ENCODE results near the gene ZNF319. TPM values are rescaled to one million over a fixed set of nuclear protein-coding genes. Genes with fewer than 3 reads are reported as not detected.
A peak's percentile ranks its signal among the peaks of the same experiment; 100 is the strongest.

The ZNF319 gene
- 1 to 10 TPM; 5.6 to 7.0 TPM for total RNA-seq

DNA sequence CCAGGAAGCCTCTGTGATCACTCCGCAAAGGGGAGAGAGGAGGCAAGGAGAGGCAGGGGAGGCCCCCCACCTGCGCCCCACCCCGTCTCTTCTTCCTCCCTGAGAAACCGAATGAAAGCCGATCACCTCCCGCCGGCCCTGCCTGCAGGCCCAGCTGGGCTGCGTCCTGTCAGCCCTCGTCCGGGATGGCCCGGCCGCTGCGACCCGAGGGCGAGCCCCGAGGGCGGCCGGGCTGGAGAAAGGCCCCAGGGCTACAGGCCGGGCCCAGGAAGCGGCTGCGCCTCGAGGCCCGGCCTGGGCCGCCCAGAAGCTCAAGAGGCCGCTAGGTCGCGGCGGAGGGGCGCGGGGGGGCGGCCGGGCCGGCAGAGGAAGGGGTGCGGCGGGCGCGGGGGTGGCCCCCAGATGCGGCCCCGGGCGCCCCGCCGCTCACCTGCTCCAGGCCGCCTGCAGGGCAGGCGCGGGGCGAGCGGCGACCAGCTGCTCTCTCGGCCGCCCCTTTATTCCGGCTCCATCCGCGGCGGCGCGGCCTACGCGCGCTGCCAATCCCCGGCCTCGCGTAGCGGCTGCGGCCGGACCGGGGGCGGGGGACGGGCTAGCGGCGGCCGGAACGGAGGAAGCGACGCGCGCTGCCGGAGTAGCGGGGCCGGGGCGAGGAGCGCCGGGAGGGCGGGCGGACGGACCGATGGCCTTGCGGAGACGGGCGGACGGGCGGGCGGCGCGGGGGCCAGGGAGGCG lies at the start of gene ZNF319:
Gene ZNF319 (minus strand): TSS at position 702 of the 735 bp plus-strand sequence. CDS start 2,407 bp downstream, outside the sequence.
- DNase-seq, result peak; percentile 41
- intact Hi-C loops (cut with micrococcal nuclease), result loop anchor here (5.0 kb wide), 1 partner anchor 103 kb away; no protein-coding TSS in a partner anchor
- no peaks in the 10 kb centered on the region for H3K27me3 Mint-ChIP-seq
- no peaks in the 10 kb centered on the region for H3K9me3 Mint-ChIP-seq
- peak; percentile 9 for ATAC-seq
- CTCF ChIA-PET, result interaction anchor here (0.9 to 4.3 kb wide), 14 partner anchors 10 to 584 kb away, joined by 3 to 36 read pairs (median 4); partner anchors contain the start of gene CFAP20
- POLR2A ChIA-PET, result interaction anchor here (0.9 to 2.4 kb wide), 6 partner anchors 97 to 393 kb away, joined by 3 to 7 read pairs (median 4); partner anchors contain the start of gene KATNB1
- H3K4me1 Mint-ChIP-seq (ENCODE audit: low read depth), result peaks cover 47% of the 10 kb centered on the region
- peak within 1 kb of the TSS; percentile 89 for H3K27ac Mint-ChIP-seq
- TF ChIP-seq, protein P1, sequence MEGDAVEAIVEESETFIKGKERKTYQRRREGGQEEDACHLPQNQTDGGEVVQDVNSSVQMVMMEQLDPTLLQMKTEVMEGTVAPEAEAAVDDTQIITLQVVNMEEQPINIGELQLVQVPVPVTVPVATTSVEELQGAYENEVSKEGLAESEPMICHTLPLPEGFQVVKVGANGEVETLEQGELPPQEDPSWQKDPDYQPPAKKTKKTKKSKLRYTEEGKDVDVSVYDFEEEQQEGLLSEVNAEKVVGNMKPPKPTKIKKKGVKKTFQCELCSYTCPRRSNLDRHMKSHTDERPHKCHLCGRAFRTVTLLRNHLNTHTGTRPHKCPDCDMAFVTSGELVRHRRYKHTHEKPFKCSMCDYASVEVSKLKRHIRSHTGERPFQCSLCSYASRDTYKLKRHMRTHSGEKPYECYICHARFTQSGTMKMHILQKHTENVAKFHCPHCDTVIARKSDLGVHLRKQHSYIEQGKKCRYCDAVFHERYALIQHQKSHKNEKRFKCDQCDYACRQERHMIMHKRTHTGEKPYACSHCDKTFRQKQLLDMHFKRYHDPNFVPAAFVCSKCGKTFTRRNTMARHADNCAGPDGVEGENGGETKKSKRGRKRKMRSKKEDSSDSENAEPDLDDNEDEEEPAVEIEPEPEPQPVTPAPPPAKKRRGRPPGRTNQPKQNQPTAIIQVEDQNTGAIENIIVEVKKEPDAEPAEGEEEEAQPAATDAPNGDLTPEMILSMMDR (IDR thresholded peaks at IDR 0.05), result no peak
- H3K4me3 Mint-ChIP-seq, result peak within 1 kb of the TSS; percentile 90
- H3K36me3 Mint-ChIP-seq (ENCODE audit: low read depth), result peaks cover 16% of the 10 kb centered on the region

DNA sequence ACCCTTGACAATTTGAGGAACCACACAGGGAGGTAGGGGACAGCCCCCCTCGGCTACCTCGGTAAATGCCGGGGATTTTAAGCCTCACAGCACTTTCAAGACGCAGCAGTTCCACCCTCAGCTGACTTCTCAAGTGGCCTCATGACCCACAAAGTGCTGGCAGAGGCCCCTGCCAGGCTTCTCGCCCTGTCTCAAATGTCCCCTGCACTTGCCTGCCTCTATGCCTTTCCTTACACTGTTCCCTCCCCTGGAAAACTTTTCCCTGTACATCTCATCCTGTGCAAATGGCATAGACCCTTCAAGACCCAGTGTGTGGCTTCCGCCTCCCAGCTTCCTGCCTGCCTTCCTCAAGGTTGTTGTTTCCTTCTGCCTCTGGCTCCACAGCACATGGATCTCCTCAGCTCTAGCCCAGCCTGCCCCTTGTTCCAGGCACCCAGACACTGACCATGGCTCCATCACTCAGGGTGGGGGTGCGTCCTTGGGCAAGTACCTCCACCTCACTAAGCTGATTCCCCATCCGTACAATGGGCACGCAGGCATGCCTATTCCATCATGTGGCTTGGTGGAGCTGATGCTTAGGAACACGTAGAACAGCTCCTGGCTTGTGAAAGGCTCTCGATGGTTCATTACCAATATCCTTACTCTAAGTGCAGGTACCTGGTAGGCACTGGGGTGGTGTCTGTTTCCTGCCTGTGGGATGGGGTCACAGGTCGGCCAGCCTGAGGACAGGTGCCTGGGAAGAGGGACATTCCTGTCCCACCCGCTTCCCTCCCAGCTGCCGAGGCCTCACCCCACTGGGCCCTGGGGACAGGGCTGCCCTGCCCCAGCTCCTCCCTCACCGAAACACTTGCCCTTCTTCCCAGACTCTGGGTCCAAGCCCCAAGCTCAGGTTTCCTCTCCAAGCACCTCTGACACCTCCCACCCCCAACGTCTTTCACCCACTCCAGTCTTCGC lies 49.0 kb upstream of the ZNF319 start:
- DNase-seq (no peak), ATAC-seq (no peak)
- H3K4me3 Mint-ChIP-seq, result no peak overlapping the region
- peaks cover 2% of the 10 kb centered on the region for H3K9me3 Mint-ChIP-seq
- intact Hi-C loops (cut with micrococcal nuclease), result no loop called here
- peaks cover 1% of the 10 kb centered on the region for H3K27me3 Mint-ChIP-seq
- H3K36me3 Mint-ChIP-seq (ENCODE audit: low read depth), result no peaks in the 10 kb centered on the region
- TF ChIP-seq, protein P1 (IDR thresholded peaks at IDR 0.05), result no peak
- CTCF ChIA-PET, result no interaction called here
- POLR2A ChIA-PET, result no interaction called here
- no peaks in the 10 kb centered on the region for H3K4me1 Mint-ChIP-seq (ENCODE audit: low read depth)
- H3K27ac Mint-ChIP-seq, result no peak overlapping the region

- intact Hi-C loops (cut with micrococcal nuclease), result no loop called here
- Mint-ChIP-seq H3K27me3 (peaks cover 1% of the 10 kb centered on the region), H3K27ac (no peak overlapping the region), H3K9me3 (peaks cover 2% of the 10 kb centered on the region), H3K4me3 (no peak overlapping the region), H3K4me1 (ENCODE audit: low read depth) (no peaks in the 10 kb centered on the region), H3K36me3 (ENCODE audit: low read depth) (no peaks in the 10 kb centered on the region)
- TF ChIP-seq, protein P1 (IDR thresholded peaks at IDR 0.05), result no peak
- ATAC-seq (no peak), DNase-seq (no peak)
- POLR2A ChIA-PET, result no interaction called here
- CTCF ChIA-PET, result interaction anchor here (1.6 kb wide), 1 partner anchor 49 kb away, joined by 5 read pairs; no protein-coding TSS in a partner anchor
These were observed 48.2 kb upstream of the ZNF319 start for GRCh38 chr16:58048494-58049231.

DNA sequence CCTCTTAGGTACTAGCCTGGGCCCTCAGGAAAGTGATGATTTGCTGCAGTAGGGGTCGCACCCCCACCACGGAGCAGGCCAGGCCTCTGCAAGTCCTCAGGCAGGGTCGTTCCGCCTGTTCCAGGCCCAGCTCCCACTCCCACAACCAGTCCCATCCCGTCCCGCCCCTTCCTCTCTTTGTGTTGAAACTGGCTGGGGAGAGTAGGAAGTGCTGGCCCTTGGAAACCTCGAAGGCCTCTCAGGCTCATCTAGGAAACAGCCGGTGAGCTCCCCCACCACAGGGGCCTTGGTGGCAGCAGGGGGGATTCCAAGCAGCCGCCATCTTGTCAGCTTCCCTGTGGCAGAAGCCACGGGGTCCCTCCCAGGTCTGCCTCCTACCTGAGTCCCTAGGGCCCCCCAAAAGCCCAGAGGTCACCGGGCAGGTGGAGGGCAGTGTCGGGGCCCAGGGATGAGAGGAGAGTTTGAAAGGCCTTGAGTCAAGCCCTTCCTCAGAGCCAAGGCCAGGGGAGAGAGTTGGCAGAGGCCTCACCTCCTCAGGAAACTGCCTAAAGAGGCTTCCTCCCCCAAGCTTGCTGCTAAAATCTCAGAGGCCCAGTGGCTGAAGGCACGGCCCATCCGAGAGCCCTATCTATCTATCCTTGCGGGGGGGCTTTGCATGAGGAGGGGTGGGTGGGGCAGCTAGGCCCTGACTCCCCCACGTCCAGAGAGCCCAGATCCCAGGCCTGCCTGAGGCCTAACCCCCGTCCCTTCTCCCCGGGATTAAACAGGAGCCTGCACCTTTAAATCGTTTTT lies 47.3 kb upstream of the ZNF319 start:
- CTCF ChIA-PET, result interaction anchor here (1.1 to 1.6 kb wide), 2 partner anchors 9 to 50 kb away, joined by 3 to 5 read pairs; no protein-coding TSS in a partner anchor
- DNase-seq (no peak), ATAC-seq (no peak)
- TF ChIP-seq, protein P1 (IDR thresholded peaks at IDR 0.05), result no peak
- intact Hi-C loops (cut with micrococcal nuclease), result no loop called here
- Mint-ChIP-seq H3K27ac (no peak overlapping the region), H3K4me1 (ENCODE audit: low read depth) (no peaks in the 10 kb centered on the region), H3K36me3 (ENCODE audit: low read depth) (no peaks in the 10 kb centered on the region), H3K9me3 (peaks cover 2% of the 10 kb centered on the region), H3K4me3 (no peak overlapping the region), H3K27me3 (peaks cover 1% of the 10 kb centered on the region)
- POLR2A ChIA-PET, result no interaction called here
